HG03064 (cell line): ENCODE measurements around the gene PCDHB11.
"Not testable (repeated sequence)": the region's sequence is repeated elsewhere in the genome, so short reads cannot be mapped to it uniquely, and the experiment has no call there.

Experiments used
- ATAC-seq: cut with Tn5 transposase; IDR thresholded peaks from one replicate; pipeline ENCODE4 v1.9.1; 2021; ENCODE audit warnings: low read depth; ENCODE audit not compliant: unreplicated experiment

The PCDHB11 gene

GRCh38 chr5:141184117-141184855 is 15.1 kb upstream of the PCDHB11 start:
- not testable (repeated sequence) for ATAC-seq

- no peak for ATAC-seq
Observed at GRCh38 chr5:141186897-141187512, 12.4 kb upstream of the PCDHB11 start, which contains the start of gene PCDHB9. Gene PCDHB9 (plus strand): TSS chr5:141187161. CDS start chr5:141187319, 158 bp downstream.

GRCh38 chr5:141188682-141189081 is 10.7 kb upstream of the PCDHB11 start:
- not testable (repeated sequence) for ATAC-seq

- ATAC-seq, result not testable (repeated sequence)
Observed at GRCh38 chr5:141189131-141189530, 10.3 kb upstream of the PCDHB11 start.

GRCh38 chr5:141192110-141192725 is 7.2 kb upstream of the PCDHB11 start, which contains the start of gene PCDHB10:
Gene PCDHB10 (plus strand): TSS chr5:141192353. CDS start chr5:141192553, 200 bp downstream.
- no peak for ATAC-seq

GRCh38 chr5:141194332-141194731 is 5.1 kb upstream of the PCDHB11 start:
- ATAC-seq, result not testable (repeated sequence)

- no peak for ATAC-seq
Observed at GRCh38 chr5:141196363-141196762, 3.1 kb upstream of the PCDHB11 start.

GRCh38 chr5:141201126-141201525 is 1.7 kb downstream of the PCDHB11 start:
- not testable (repeated sequence) for ATAC-seq

- not testable (repeated sequence) for ATAC-seq
Observed at GRCh38 chr5:141201646-141202045, 2.2 kb downstream of the PCDHB11 start.

- ATAC-seq, result no peak
Observed at GRCh38 chr5:141208478-141208877, 9.1 kb downstream of the PCDHB11 start, which contains the start of gene PCDHB12. Gene PCDHB12 (plus strand): TSS chr5:141208719. CDS start chr5:141208908, 189 bp downstream.

GRCh38 chr5:141210281-141210680 is 10.9 kb downstream of the PCDHB11 start:
- ATAC-seq, result not testable (repeated sequence)

GRCh38 chr5:141210849-141211248 is 11.4 kb downstream of the PCDHB11 start:
- ATAC-seq, result not testable (repeated sequence)

- not testable (repeated sequence) for ATAC-seq
Observed at GRCh38 chr5:141213656-141214339, 14.4 kb downstream of the PCDHB11 start, which contains the start of gene PCDHB13. Gene PCDHB13 (plus strand): TSS chr5:141213919. CDS start chr5:141214124, 205 bp downstream.

GRCh38 chr5:141214583-141214982 is 15.2 kb downstream of the PCDHB11 start:
- ATAC-seq, result not testable (repeated sequence)

- not testable (repeated sequence) for ATAC-seq
Observed at GRCh38 chr5:141215504-141215903, 16.1 kb downstream of the PCDHB11 start.

- ATAC-seq, result not testable (repeated sequence)
Observed at GRCh38 chr5:141216035-141216434, 16.6 kb downstream of the PCDHB11 start.

GRCh38 chr5:141223112-141223783 is 23.8 kb downstream of the PCDHB11 start, which contains the start of gene PCDHB14:
Gene PCDHB14 (plus strand): TSS chr5:141223343. CDS start chr5:141223506, 163 bp downstream.
- no peak for ATAC-seq

- ATAC-seq, result not testable (repeated sequence)
Observed at GRCh38 chr5:141224844-141225243, 25.4 kb downstream of the PCDHB11 start.

GRCh38 chr5:141225421-141225820 is 26.0 kb downstream of the PCDHB11 start:
- ATAC-seq, result not testable (repeated sequence)
